CD4-positive, alpha-beta T cell treated with Interleukin-4 for 4 hours (primary cell): Measurements from ENCODE around the gene CKAP5.
"Not testable (repeated sequence)": the region's sequence is repeated elsewhere in the genome, so short reads cannot be mapped to it uniquely, and the experiment has no call there.

ENCODE experiments used
- DNase-seq: peaks from one replicate; pipeline ENCODE4 v3.0.0-alpha.2; 2020

The CKAP5 gene

GRCh38 chr11:46850829-46851380, 4.8 kb upstream of the CKAP5 start:
- DNase-seq, result no peak

- DNase-seq, result no peak
Measured at GRCh38 chr11:46849631-46850030, 3.6 kb upstream of the CKAP5 start.

GRCh38 chr11:46846510-46846830, 390 bp upstream of the CKAP5 start:
- no peak for DNase-seq

DNA sequence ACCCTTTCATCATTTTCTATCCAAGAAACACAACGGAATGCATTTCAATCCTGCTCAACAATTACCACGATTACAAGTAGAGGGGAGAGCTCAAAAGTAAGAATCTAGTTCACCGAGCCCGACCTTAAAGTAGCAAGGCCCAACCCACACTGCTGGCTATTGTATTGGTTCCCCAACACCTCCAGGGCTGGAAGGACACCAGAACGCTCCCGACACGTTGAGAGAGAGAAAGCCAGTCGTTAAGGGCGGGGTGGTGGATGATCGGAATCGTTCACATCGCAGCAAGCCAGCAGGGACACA, 690 bp downstream of the CKAP5 start:
- DNase-seq, result no peak

- no peak for DNase-seq
Measured at GRCh38 chr11:46840116-46840515, 6.0 kb downstream of the CKAP5 start.

DNA sequence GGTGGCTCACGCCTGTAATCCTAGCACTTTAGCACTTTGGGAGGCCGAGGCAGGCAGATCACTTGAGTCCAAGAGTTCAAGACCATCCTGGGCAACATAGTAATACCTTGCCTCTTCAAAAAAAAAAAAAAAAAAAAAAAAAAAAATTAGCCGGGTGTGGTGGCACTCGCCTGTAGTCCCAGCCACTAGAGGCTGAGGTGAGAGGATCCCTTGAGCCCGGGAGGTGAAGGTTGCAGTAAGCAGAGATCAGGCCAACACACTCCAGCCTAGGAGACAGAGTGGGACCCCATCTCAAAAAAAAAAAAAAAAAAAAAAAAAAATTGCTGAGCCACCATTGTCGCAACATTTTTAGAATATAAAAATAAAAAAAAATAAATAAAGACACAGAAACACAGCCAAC, 7.6 kb downstream of the CKAP5 start:
- no peak for DNase-seq

DNA sequence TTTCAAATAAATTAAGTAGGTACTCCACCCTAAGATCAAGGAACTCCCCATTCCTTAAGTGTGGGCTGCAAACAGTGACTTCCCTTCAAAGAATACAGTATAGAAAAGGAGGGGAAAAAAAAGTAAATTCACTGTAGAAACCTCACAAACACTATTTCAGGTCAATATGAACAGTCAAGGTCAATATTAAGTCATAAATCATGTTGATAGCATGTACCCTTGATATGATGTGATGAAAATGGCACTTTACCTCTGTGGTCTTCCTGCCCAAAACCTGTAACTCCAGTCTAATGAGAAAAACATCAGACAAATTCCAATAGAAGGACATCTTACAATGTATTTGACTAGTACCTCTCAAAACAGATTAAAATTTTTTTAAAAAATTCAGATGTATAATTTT, 8.2 kb downstream of the CKAP5 start:
- no peak for DNase-seq

DNA sequence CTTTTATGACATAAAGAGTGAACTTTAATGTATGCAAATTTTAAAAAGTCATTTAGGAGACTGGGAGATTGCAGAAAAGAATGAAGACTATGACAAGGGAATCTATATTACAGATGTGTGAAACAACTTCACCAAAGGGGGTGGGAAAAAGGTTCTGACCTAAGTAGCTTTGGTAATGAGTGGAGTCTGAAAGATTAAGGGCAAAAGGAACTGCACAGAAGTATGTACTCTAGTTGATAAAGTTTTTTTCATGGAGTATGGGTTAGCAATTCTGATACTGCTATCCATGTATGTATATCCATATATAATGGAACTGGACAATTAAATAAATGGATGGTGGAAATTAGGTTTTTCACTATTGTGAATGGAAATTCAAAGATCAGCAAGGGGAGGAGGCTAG, 9.2 kb downstream of the CKAP5 start:
- no peak for DNase-seq

DNA sequence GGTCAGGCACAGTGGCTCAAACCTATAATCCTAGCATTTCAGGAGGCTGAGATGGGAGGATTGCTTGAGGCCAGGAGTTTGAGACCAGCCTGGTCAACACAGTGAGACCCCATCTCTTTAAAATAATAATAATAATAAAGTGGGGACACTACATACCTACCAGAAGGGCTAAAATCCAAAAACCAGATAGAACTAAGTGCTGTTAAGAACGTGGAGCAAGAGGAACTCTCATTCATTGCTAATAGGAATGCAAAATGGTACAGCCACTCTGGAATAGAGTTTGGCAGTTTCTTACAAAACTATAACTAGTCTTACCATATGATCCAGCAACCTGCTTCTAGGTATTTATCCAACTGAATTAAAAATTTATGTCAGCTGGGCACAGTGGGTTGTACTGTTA, 9.6 kb downstream of the CKAP5 start:
- no peak for DNase-seq

GRCh38 chr11:46835897-46836296, 10.2 kb downstream of the CKAP5 start:
- DNase-seq, result no peak

GRCh38 chr11:46834821-46835220, 11.3 kb downstream of the CKAP5 start:
- no peak for DNase-seq

GRCh38 chr11:46832511-46833214, 13.4 kb downstream of the CKAP5 start:
- no peak for DNase-seq

- DNase-seq, result no peak
Measured at GRCh38 chr11:46827995-46828394, 18.1 kb downstream of the CKAP5 start.

- peak; percentile 61 for DNase-seq
Measured at GRCh38 chr11:46826310-46827044, 19.6 kb downstream of the CKAP5 start.

DNA sequence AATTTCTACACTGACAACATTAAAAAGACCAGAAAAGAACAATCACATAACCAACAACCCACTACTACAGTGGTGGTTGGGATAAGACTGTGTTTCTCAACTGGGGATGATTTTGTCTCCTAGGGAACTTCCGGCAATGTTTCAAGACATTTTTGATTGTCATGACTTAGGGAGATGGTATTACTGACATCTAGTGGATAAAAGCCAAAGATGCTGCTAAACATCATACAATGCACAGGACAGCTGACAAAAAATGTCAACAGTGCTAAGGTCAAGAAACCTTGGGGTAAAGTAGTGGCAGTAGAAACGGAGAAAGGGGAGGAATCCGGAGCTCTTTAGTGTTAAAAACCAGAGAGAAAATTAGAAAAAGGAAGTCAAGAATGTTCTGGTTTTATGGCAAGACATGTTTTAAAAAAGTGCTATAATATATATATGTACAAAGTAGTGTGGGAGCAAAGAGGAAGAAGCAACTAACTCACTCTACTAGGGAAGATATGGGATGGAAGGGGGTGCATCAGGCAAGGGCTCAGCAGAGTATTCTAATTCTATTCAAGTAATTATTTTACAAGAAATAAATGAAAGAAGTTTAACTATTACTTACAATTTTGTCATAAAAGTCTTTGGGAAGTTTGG, 37.2 kb downstream of the CKAP5 start:
- DNase-seq, result peak; percentile 27

- no peak for DNase-seq
Measured at GRCh38 chr11:46801694-46802470, 44.2 kb downstream of the CKAP5 start.

DNA sequence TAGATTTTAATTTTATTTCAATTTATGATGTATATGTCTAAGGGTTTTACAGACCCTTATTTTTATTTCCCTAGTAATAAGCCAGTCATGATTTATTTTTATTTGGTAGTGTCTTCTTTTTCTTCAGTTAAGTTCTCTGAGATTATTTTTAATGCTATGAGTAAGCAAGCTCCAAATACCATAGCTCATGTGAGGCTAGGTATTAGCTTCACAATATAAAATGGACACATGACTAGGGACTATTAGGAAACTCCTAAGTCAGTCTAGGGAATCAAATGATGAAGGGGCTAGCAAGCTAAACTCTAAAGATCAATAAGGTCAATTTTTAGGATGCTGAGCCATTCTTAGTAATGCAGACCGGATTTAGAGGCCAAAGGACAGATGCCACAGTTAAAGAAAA, 45.9 kb downstream of the CKAP5 start:
- no peak for DNase-seq

DNA sequence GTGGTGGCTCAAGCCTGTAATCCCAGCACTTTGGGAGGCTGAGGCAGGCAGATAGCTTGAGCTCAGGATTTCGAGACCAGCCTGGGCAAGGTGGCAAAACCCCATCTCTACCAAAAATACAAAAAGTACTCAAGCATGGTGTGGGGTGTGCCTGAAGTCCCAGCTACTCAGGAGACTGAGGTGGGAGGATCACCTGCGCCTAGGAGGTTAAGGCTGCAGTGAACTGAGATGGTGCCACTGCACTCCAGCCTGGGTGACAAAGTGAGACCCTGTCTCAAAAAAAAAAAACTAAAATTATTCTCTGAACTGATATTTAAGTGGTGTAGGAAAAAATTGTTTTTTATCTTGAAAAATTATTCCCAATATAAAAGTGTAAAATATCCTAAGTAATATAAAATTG, 46.4 kb downstream of the CKAP5 start:
- DNase-seq, result not testable (repeated sequence)

- no peak for DNase-seq
Measured at GRCh38 chr11:46778416-46778815, 67.7 kb downstream of the CKAP5 start.

DNA sequence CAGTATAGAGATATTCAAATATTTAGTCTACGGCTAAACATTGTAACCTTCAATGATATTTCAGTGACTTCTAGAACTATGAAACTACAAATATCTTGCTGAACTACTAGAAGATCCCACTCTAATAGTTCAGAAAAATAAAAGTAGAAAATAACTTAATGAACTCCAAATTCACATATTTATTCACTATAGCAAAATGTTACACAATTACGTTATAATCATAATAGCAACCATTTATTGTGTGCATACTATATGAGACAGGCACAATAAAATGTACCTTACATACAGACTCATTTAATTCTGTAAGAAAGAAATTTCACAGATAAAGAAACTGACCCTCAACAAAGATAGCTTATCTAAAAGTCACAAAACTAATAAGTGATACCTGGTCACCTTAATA, 69.2 kb downstream of the CKAP5 start:
- DNase-seq, result no peak

DNA sequence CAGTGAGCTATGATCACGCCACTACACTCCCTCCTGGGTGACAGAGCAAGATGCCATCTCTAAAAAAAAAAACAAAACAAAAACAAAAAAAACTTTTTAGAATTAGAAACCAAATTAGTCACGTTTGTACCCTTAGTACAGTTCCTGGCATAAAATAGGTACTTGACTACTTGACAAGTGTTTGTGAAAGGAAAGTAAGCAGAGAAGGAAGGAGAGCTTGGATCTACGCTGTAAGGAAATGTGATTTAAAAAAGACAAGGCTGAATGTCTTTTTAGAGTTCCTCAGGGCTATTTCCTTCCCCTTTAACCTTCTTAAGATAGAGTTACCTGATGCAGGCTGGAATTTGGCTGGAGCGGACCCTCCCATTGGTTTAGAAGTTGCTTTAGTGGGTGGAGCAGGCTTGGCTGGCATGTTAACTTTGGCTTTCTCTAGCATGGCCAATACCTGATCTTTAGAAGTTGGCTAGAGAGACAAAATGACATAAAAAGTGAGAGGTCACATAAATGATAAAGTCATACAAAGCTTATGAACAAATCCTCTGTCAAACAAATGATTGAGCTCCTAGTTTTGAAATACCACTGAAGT, 76.4 kb downstream of the CKAP5 start:
- DNase-seq, result no peak

DNA sequence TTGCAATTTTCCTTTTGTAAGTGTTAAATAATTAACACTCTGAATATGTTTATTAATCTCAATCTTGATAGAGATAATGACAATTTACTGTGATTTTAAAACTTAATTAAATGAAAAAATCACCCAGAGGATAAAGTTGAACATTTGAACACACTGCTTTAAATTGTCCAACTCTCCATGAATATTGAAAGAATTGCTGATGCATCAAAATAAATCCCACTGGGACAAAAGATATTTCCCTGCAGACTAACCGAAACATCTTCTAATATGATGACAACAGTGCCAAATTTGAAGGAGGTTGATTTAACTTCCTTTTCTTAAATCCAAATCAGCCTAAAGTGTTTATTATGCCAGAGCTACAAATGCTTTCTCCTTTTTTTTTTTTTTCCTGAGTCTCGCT, 79.4 kb downstream of the CKAP5 start:
- no peak for DNase-seq

DNA sequence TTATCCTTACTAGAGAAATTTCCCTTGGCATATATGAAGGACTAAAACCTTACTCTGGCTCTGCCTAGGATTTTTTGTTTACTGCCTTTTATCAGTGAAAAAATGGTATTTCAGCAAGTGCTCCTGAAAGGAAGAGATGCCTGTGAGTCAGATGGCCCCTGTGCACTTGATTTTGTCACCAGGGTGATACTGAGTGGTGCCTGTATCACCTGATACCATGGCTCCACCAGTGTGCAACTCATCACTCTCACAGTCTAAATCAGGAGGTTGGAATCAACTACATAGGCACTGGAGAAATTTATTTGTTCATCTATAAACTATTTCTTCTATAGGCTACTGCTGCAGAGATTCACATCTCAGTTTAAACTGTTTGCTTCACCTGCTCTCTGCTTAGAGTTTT, 83.8 kb downstream of the CKAP5 start:
- no peak for DNase-seq
